GM21723 (cell line): ENCODE measurements around the gene FAAH2.
"Not testable (repeated sequence)": the region's sequence is repeated elsewhere in the genome, so short reads cannot be mapped to it uniquely, and the experiment has no call there.

Experiments used
- ATAC-seq: cut with Tn5 transposase; IDR thresholded peaks from one replicate; pipeline ENCODE4 v1.9.1; 2021; ENCODE audit warnings: mild to moderate bottlenecking, moderate library complexity; ENCODE audit not compliant: unreplicated experiment

The FAAH2 gene, protein sequence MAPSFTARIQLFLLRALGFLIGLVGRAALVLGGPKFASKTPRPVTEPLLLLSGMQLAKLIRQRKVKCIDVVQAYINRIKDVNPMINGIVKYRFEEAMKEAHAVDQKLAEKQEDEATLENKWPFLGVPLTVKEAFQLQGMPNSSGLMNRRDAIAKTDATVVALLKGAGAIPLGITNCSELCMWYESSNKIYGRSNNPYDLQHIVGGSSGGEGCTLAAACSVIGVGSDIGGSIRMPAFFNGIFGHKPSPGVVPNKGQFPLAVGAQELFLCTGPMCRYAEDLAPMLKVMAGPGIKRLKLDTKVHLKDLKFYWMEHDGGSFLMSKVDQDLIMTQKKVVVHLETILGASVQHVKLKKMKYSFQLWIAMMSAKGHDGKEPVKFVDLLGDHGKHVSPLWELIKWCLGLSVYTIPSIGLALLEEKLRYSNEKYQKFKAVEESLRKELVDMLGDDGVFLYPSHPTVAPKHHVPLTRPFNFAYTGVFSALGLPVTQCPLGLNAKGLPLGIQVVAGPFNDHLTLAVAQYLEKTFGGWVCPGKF

DNA sequence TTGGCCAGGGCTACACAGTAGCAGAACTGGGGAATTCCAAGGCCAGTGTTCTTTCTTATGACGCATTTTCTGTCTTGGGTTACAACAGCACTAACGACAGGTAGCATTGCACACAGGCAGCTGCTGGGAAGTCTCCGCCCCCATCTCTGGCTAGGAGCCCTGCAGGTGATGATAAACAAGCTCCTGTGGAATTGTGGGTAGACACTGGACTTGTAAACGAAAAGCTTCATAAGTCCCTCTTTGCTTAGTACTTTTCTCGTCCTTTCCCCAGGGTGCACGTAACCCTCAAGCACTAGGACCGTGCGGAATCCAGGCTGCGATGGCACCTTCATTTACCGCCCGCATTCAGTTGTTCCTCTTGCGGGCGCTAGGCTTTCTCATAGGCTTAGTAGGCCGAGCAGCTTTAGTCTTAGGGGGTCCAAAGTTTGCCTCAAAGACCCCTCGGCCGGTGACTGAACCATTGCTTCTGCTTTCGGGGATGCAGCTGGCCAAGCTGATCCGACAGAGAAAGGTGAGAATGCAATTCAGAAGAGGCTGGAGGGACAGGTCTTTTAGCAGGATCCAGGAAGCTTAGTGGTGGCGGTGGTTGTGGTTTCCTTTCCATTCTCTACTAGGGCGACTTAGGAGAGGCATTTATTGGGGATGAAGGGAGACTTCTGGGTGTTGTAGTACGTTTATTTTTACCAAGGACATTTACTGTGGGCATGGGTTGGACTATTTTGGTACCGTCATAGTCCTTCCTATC lies at the start of gene FAAH2:
Gene FAAH2, plus strand, starts transcription at position 200 of the 745 bp plus-strand sequence. Its CDS starts 120 bp downstream, at position 320.
- peak; percentile 89 for ATAC-seq

DNA sequence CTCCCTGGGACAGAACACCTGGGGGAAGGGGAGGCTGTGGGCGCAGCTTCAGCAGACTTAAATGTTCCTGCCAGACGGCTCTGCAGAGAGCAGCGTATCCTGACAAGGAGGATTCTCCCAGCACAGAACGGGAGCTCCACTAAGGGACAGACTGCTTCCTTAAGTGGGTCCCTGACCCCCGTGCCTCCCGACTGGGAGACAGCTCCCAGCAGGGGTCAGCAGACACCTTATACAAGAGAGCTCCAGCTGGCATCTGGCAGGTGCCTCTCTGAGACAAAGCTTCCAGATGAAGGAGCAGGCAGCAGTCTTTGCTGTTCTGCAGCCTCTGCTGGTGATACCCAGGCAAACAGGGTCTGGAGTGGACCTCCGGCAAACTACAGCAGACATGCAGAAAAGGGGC lies 44.5 kb upstream of the FAAH2 start:
- no peak for ATAC-seq

DNA sequence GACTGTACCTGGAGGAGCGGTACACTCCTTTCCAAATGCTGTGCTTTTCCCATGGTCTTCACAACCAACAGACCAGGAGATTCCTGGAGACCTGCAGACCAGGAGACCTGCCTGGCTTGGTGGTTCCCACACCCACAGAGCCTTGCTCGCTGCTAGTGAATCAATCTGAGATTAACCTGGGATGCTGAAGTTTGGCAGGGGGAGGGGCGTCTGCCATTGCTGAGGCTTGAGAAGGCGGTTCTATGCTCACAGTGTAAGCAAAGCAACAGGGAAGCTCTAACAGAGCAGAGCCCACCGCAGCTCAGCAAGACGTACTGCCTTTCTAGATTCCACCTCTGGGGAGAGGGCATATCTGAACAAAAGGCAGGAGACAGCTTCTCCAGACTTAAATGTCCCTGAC lies 34.5 kb upstream of the FAAH2 start:
- ATAC-seq = no peak

DNA sequence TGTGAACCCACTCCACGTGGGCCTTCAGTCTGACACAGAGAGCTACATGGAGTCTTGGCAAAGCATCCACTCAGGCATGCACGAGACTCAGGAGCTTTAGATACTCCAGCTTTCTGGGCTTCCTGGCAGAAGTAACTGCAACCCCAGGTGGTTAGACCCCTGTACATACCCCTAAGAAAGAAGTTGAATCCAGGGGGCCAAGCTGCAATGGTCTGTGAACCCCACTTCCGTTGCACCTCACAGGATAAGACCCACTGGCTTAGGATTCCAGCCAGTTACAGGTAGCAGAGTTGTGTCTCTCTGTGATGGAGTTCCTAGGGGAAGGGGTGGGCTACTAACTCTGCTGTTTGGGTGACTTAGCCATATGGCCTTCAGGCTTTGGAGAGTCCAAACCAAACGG lies 21.4 kb upstream of the FAAH2 start:
- ATAC-seq = no peak

DNA sequence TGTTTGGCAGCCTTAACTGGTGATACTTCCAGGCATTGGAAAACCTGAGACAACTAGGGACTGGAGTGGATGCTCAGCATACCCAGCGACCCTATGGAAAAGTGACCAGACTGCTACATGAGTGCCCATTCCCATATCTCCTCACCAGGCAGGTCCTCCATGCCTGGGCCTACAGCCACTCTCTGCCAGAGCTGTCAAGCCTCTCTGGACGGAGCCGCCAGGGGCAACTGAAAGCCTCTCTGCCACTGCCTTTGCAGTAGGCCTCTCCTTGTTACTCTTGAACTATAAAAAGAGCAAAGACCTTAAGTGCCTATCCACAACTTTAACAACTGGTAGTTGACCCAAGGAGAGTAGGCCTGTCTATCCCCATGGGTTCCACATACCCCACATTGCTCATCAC lies 20.2 kb upstream of the FAAH2 start:
- ATAC-seq = no peak

DNA sequence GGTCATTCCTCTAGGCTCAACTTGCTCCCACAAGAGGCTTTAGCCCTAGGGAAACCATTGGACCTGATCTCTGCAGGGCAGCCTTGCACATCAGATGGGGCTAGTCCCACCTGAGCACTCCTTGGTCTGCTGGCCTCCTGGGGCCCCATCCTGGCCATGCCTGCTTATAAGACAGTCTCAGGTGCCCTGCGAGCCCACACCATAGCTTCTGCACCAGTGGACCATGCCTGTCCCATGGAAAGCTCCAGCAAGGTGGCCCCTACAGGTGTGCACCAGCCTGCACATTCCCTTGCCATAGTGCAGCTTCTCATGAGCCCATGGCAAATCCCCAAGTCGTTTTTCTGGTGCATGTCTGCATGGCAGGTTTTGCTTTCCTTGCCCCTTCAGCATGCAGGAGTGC lies 19.6 kb upstream of the FAAH2 start:
- no peak for ATAC-seq

DNA sequence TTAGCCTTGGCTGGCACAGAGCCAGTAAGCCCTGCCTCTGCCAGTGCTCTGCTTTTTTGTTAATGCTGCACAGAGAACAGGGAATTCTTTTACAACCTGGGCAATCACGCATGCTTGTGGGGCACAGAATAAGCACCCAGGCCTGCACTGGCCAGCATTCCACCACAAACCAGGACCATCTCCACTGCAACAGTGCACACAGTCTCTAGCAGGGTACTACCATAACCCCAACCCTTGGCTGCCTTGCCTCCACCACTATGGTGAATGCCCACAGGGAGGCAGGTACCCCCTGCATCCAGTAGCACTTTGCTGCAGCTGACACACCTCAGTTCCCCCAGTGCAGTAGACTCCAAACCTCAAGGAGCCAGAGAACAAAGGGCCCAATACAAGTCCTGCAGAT lies 19.2 kb upstream of the FAAH2 start:
- no peak for ATAC-seq

DNA sequence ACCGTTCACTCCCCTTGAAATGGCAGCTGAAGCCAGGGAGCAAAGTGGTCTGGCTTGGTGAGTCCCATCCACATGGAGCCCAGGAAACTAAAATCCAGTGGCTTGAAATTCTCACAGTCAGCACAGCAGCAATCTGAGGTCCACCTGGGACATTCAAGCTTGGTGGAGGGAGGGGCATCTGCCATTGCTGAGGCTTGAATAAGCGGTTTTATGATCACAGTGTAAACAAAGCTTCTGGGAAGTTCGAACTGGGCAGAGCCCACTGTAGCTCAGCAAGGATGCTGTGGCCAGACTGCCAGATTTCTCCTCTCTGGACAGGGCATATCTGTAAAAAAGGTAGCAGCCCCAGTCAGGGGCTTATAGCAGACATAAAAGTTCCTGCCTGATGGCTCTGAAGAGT lies 15.5 kb upstream of the FAAH2 start:
- no peak for ATAC-seq

DNA sequence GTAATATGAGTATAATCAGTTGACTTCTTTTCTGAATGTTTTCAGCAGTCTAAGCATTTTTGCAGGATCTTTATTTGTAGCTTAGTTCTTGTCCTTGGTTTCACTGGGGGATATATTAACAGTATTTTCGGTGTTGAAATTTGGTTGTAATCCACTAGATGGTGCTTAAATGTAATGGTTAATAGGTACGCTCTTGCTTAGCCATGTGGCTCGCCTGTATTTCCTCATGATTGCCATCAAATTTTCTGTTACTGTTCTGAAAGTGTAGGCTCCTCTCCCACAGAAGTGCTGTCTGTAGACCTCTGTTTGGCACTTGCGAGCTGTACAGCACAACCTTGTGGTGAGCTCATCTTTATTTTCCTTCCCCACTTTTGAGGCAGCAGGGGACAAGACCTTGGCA lies 3.9 kb upstream of the FAAH2 start:
- no peak for ATAC-seq

DNA sequence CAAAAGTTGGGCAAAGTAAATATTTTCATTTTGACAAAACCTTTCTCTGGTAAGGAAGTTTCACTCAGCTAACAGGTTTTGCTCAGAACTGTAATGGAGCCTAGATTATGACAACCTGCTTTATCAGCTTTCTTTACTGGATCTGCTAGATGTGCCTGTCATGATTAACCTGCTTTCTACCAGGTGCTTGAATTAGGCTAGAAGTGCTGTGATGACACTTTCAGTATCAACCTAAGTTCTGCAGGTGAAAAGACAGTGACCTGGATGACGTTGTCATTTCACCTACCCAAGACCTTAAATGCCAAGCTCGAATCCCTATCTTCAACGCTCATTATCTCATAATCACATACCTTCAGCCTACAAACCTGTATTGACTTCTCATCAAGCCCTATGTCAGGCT lies 1.5 kb upstream of the FAAH2 start:
- ATAC-seq = no peak

DNA sequence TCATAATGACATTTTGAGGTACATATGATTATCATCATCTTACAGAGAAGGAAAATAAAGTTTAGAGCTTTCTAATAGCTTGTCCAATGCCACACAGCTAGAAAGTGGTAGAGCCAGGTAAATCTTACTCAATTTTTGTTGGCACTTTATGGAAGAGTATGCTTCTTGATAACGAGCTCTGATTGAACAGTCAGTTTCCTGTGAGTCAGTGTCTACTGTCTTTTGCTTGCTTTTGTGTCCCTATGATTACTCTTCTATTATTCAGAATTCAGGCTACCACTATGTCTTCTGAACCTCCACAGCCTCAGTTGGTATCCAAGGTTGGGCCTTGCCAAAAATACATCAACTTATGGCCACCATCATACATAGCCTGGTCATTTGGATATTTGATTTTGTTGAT lies 2.6 kb downstream of the FAAH2 start:
- ATAC-seq = no peak

DNA sequence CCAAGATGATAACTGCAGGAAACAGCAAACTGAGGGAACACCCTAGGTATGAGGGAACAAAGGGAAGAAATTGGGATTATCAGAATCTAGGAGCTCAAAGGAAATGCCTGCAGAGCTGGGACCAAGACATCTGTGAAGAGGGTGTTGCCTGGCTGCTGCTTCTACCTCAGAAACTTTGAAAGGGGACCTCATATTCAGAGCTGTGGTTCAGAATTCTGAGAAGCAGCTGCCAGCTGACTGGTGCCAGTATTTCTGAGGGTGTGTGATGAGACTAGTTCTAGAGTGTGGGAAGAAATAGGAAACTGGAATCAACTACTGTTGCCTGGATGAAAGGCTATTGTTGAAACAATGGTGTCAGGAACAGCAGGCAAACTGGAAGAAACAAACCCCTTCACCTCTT lies 8.5 kb downstream of the FAAH2 start:
- ATAC-seq = no peak

DNA sequence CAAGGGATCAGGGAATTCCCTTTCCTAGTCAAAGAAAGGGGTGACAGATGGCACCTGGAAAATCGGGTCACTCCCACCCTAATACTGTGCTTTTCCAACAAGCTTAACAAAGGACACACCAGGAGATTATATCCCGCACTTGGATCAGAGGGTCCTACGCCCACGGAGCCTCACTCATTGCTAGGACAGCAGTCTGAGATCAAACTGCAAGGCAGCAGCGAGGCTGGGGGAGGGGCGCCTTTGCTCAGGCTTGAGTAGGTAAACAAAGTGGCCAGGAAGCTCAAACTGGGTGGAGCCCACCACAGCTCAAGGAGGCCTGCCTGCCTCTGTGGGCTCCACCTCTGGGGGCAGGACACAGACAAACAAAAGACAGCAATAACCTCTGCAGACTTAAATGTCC lies 9.2 kb downstream of the FAAH2 start:
- not testable (repeated sequence) for ATAC-seq

DNA sequence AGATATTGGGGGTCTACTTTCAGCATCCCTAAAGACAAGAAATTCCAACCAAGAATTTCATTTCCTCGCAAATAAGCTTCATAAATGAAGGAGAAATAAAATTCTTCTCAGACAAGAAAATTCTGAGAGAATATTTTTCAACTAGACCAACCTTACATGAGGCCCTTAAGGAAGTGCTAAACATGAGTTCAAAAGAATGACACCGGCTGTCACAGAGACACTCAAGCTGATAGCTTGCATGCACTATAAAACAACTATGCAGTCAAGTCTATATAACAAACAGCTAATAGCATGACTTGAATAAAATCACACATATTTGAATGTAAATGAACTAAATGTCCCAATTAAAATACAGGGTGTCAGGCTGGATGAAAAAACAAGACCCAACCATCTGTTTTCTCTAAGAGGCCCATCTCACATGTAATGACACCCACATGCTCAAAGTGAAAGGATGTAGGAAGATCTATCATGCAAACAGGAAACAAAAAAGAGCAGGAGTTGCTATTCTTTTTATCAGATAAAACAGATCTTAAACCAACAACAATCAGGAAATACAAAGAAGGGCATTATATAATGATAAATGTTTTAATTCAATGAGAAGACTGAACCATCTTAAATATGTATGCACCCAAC lies 27.2 kb downstream of the FAAH2 start:
- no peak for ATAC-seq

DNA sequence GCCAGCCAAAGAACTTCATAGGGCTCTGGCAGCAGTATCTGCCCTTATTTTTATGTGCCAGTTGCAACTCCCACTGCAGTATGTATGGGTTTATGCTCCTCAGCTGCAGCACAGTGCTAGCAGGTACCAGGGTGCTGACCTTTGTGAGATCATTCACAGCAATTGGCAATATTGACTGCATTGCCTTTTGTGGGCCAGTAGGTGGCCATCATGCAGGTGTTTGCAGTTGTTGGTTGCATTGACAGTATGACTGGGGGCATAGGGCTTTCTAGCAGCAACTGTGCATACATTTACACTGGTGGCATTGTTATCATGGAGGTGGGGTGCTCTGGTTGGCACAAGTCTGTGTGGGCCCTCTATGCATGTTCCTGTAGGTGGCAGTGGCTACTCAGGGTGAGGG lies 42.5 kb downstream of the FAAH2 start:
- ATAC-seq = no peak

DNA sequence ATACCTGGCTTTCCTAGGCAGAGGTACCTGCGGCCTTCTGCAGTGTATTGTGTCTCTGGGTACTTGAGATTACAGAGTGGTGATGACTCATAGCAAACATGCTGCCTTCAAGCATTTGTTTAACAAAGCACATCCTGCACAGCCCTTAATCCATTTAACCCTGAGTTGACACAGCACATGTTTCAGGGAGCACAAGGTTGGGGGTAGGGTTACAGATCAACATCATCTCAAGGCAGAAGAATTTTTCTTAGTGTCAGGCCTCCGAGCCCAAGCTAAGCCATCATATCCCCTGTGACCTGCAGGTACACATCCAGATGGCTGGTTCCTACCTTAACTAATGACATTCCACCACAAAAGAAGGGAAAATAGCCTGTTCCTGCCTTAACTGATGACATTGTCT lies 49.3 kb downstream of the FAAH2 start:
- ATAC-seq = not testable (repeated sequence)

DNA sequence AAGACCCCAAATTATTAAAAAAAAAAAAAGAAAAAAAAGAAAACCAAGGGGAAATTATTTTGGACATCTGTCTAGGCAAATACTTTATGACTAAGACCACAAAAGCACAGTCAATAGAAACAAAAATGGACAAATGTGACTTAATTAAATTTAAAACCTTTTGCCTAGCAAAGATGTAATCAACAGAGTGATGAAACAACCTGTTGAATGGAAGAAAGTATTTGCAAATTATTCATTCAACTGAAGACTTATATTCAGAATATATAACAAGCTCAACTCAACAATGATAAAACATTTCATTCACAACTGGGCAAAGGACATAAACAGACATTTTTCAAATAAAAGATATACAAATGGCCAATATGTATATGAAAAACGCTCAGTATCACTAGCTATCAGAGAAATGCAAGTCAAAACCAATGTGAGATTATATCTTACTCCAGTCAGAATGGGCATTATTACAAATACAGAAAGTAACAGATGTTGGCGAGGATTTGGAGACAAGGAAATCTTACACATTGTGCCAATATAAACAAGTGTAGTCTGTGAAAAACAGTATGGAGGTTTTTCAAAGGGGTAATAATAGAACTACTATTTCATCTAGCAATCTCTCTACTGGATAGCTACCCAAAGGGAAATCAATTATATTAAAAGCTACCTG lies 67.1 kb downstream of the FAAH2 start:
- ATAC-seq = no peak

DNA sequence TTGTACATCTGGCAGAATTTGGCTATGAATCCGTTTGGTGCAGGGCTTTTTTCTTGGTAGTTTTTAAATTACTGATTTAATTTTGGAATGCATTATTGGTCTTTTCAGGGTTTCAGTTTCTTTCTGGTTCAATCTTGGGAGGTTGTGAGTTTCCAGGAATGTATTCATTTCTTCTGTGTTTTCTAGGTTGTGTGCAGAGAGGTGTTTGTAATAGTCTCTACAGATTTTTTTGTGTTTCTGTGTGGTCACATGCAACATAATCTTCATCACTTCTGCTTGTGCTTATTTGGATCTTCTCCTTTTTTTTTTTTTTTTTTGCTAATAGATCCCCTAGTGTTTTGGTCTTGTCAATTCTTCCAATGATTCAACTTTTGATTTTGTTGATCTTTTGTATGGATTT lies 77.6 kb downstream of the FAAH2 start:
- ATAC-seq = no peak

DNA sequence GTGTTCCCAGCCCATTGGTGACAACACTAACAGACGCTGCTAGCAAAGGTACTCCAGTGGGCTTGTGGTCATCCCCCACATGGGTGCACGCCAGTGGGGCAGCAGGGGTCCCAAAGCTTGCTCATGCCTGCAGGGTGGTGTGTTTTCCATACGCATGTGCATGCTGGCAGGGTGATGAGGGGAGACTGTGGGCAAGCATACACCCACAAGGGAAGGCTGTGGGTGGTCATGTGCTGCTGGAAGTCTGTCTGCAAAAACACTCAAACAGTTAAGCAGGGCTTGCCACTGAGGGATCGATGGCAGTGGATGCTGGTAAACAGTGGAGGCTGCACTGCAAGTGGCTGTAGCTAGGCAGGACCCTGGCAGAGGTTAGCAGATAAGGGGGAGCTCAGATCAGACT lies 79.9 kb downstream of the FAAH2 start:
- no peak for ATAC-seq

DNA sequence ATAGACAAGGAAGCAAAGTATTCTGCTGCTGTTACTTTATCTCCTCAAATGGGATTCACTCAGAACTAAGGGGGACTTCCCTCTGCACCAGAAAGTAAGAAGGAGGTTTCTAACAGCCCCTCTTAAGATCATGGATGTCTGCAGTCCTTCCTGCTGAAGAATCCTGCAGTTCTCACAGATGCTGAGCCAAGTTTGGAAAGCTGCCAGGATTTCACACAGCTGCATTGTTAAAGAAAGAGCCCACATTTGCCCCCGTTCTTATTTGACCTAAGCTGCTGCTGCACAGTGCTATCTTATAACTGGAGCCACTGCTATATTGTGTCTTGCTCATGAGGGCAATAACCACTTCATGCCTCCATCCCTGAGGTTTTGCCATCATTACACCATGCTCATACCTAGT lies 81.1 kb downstream of the FAAH2 start:
- no peak for ATAC-seq

DNA sequence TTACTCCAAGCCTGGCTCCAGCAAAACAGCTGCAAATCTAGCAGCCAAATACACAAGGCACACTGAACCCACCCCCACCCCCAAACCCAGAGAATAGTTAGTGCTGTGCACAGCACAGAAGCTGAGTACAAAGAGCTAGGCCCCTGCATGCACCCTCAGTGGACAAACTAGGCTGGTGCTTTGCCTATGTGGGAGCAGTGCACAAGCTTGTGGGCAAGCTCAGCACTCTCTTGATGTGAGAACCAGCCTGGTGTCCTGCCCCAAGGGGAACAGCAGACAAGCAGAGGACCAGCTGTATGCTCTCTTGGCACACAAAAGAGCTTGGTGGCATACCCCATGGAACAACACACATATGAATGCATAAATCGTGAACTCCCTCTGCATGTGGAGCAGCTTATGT lies 81.7 kb downstream of the FAAH2 start:
- ATAC-seq = no peak
